ENCODE data around the gene IFNAR1.
"Not testable (repeated sequence)": the region's sequence is repeated elsewhere in the genome, so short reads cannot be mapped to it uniquely, and the experiment has no call there.

The IFNAR1 gene

GRCh38 chr21:33308586-33309490 is 15.9 kb upstream of the IFNAR1 start:
- DNase-seq, result peak; percentile 95

- no peak for DNase-seq
These were observed 15.0 kb upstream of the IFNAR1 start for GRCh38 chr21:33309778-33310177.

- DNase-seq, result no peak
These were observed 12.6 kb upstream of the IFNAR1 start for GRCh38 chr21:33312121-33312520.

- no peak for DNase-seq
These were observed 11.6 kb upstream of the IFNAR1 start for GRCh38 chr21:33313183-33313582.

- DNase-seq, result no peak
These were observed 11.2 kb upstream of the IFNAR1 start for GRCh38 chr21:33313611-33314010.

GRCh38 chr21:33314111-33314510 is 10.7 kb upstream of the IFNAR1 start:
- DNase-seq, result no peak

GRCh38 chr21:33315946-33316710 is 8.6 kb upstream of the IFNAR1 start:
- DNase-seq, result no peak

GRCh38 chr21:33317145-33317544 is 7.6 kb upstream of the IFNAR1 start:
- no peak for DNase-seq

- DNase-seq, result no peak
These were observed 6.8 kb upstream of the IFNAR1 start for GRCh38 chr21:33317786-33318486.

GRCh38 chr21:33321005-33321404 is 3.8 kb upstream of the IFNAR1 start:
- DNase-seq, result not testable (repeated sequence)

GRCh38 chr21:33323610-33324009 is 1.2 kb upstream of the IFNAR1 start:
- not testable (repeated sequence) for DNase-seq

GRCh38 chr21:33325222-33326067 is 675 bp downstream of the IFNAR1 start:
- DNase-seq, result peak; percentile 43

GRCh38 chr21:33327326-33327725 is 2.6 kb downstream of the IFNAR1 start:
- DNase-seq, result no peak

GRCh38 chr21:33327792-33328433 is 3.1 kb downstream of the IFNAR1 start:
- no peak for DNase-seq

GRCh38 chr21:33330726-33331125 is 6.0 kb downstream of the IFNAR1 start:
- DNase-seq, result no peak

- no peak for DNase-seq
These were observed 7.4 kb downstream of the IFNAR1 start for GRCh38 chr21:33332143-33332542.

GRCh38 chr21:33334191-33334590 is 9.4 kb downstream of the IFNAR1 start:
- no peak for DNase-seq

GRCh38 chr21:33334824-33335223 is 10.1 kb downstream of the IFNAR1 start:
- no peak for DNase-seq

- no peak for DNase-seq
These were observed 14.4 kb downstream of the IFNAR1 start for GRCh38 chr21:33339135-33339534.

- no peak for DNase-seq
These were observed 15.1 kb downstream of the IFNAR1 start for GRCh38 chr21:33339918-33340317.

- no peak for DNase-seq
These were observed 21.0 kb downstream of the IFNAR1 start for GRCh38 chr21:33345751-33346238.

- no peak for DNase-seq
These were observed 23.9 kb downstream of the IFNAR1 start for GRCh38 chr21:33348706-33349105.
